AG20443 (cell line): ENCODE measurements around the gene CPN1.
"Not testable (repeated sequence)": the region's sequence is repeated elsewhere in the genome, so short reads cannot be mapped to it uniquely, and the experiment has no call there.

ENCODE experiments used
- DNase-seq: peaks from one replicate; pipeline ENCODE4 v3.0.0; 2012; ENCODE audit warnings: low spot score, mixed read lengths

The CPN1 gene

DNA sequence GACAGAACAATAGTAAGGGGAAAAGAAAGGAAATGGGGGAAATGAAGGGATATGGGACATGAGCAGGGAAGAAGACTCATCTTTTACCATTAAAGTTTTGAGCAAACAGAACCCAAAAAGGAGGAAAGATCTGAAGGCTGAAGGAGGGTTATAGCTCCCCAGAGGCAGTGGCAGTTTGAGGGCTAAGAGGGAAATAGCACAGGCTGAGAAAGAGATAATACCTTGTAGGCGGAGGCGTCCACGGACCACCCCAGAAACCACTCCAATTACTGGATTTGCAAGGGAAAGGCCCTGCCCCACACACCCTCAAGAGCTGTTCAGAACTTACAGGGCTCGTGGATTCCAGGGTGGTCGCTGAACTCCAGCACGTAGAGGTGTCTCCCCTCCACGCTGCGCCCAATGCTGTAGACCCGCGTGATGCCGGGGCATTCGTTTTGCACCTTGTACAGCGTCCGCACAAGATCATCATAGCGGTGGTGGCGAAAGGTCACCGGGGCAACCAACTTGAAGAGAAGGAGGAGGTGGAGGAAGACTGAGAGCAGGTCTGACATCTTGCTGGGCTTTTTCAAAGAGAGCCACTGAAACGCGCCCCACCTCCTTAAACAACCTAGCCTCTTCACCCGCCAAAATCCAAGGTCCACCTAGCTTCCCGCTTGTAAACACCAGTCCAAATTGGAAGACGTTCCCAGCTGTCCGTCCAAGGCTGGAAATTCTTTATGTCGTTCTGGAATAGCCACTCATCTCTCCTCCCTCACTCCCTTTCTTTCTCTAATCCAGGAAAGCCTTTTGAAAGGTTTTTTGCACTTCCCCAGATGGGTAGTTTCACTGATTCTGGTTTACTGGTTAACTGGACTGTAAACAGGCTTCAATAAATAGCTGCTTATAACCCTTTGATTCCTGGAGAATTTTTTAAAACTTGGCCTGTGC is at the start of gene CPN1:
Gene CPN1 (minus strand): TSS at position 795 of the 927 bp plus-strand sequence. CDS start 244 bp downstream, at position 551.
- no peak for DNase-seq

GRCh38 chr10:100130831-100131230 is 49.2 kb upstream of the CPN1 start:
- no peak for DNase-seq

DNA sequence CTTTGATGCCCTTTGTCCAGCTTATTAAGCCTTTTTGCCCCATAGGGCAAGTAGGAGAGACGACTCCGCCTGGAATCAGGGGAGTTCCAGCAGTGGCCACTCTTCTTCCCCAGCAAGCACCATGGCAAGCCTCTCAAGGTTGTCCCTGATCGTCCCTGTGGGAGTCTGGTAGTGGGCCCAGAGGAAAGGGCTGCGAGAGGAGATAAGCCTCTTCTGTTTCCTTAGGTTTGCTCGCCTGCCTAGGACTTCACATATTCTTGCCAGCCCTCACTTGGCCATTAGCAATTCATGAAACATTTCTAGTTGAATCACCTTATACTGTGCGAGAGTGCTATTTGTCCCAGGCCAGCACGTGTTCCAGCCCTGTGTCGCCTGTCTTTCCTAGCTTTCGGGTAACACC is 47.8 kb upstream of the CPN1 start:
- DNase-seq = no peak

- DNase-seq = no peak
Measured at GRCh38 chr10:100128951-100129350, 47.3 kb upstream of the CPN1 start.

- DNase-seq = not testable (repeated sequence)
Measured at GRCh38 chr10:100125335-100125734, 43.7 kb upstream of the CPN1 start.

DNA sequence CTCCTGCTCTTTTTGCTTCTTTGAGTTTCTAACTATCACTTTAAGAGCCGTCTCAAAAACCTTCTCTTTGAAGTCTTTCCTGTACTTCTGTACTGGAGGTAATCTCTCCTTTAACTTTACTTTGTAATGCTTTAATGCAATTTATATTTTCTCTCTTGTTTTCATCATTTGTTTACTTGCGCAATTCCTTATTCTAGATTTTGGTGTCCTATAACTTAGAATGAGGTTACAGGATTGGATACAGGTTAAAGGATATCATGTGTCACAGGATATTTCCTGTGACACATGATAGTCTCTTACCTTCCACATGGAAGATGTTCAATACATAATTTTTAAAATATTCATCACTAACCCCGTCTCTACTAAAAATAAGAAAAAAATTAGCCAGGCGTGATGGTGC is 42.4 kb upstream of the CPN1 start:
- DNase-seq = no peak

- no peak for DNase-seq
Measured at GRCh38 chr10:100122780-100123179, 41.1 kb upstream of the CPN1 start.

DNA sequence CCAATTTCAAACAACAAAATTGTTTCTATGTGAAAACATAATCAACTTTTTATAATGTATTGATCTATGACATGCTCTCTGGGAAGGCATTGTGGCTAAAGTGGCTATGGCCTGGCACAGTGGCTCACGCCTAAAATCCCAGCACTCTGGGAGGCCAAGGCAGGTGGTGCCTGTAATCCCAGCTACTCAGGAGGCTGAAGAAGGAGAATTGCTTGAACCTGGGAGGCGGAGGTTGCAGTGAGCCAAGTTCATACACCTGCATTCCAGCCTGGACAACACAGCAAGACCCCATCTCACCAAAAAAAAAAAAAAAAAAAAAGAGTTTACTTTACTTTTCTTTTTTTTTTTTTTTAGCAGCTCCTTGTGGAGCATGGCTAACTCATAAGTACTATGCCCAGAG is 38.9 kb upstream of the CPN1 start:
- DNase-seq = no peak

GRCh38 chr10:100119726-100120125 is 38.1 kb upstream of the CPN1 start:
- no peak for DNase-seq

GRCh38 chr10:100114976-100115770 is 33.5 kb upstream of the CPN1 start:
- no peak for DNase-seq

- no peak for DNase-seq
Measured at GRCh38 chr10:100114460-100114859, 32.8 kb upstream of the CPN1 start.

- no peak for DNase-seq
Measured at GRCh38 chr10:100109670-100110069, 28.0 kb upstream of the CPN1 start.

- no peak for DNase-seq
Measured at GRCh38 chr10:100106865-100107264, 25.2 kb upstream of the CPN1 start.

DNA sequence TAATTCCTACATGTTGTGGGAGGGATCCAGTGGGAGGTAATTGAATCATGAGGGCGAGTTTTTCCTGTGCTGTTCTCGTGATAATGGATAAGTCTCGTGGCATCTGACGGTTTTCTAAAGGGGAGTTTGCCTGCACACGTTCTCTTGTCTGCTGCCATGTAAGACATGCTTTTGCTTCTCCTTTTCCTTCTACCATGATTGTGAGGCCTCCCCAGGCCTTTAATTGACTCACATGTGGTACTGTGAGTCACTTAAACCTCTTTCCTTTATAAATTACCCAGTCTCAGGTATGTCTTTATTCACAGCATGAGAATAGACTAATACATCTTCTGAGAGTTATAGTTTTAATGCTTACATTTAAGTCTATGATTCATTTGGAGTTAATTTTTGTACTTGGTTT is 22.6 kb upstream of the CPN1 start:
- no peak for DNase-seq

GRCh38 chr10:100103581-100103980 is 21.9 kb upstream of the CPN1 start:
- DNase-seq = no peak

DNA sequence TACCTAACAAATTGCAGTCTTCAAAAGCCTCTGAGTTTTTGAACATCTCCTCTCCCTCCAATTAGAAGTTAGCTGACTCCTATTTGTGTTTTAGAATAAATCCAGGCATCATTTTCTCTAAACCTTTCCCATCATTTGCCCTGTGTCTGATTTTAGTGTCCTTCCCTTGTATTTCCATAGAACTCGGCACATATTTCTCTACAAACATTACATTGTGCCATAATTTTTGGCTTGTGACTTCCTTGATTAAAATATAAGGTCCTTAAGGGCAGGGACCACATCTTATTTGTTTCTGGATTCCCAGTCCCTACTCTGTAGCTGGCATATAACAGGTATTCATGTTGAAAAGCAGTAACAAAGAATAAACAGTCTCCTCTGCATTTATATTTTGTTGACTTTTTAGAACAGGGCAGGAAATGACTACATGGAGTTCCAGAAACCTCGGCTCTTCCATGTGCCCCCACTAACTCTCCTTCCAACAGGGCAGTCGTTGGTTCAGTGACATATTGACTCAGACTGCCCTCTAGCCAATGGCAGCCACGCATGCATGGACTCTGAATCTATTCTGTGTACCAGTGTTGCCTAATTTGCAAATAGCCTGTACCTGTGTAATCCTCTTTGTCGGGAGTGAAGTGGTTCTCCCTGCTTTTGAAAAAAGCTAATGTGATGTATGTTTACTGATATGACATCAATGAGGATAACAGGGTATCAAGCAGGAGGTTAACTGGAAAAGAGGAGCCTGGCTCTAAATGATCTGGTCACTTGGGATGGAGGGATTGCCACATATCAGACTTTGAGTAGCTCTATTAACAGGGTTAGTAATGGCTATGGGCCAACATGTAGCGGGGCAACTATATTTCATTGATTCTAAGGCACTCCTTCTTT is 19.8 kb upstream of the CPN1 start:
- DNase-seq = peak; percentile 28

DNA sequence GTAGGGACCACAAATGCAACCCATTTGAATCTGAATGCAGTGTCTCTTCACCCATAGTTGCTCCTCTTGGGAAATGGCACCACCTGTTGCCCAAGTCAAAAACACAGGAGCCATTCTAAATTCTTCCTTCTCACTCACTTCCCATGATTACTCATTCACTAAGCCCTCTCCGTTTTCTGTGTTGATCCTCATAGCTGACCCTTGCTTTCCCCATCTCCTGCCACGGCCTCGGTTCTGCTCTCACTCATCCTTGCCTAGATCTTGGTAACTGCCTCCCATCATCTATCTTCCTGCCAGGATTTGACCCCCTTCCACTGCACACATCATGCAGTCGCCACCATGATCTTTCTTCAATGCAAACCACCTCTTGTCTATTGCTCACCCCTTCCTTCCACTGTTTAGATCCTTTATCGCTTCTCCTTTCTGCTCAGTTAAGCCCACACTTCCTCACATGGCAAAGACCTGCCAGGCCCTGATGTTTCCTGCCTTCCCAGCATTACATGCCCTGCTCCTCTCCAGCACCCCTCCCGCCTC is 19.0 kb upstream of the CPN1 start:
- DNase-seq = peak; percentile 21

DNA sequence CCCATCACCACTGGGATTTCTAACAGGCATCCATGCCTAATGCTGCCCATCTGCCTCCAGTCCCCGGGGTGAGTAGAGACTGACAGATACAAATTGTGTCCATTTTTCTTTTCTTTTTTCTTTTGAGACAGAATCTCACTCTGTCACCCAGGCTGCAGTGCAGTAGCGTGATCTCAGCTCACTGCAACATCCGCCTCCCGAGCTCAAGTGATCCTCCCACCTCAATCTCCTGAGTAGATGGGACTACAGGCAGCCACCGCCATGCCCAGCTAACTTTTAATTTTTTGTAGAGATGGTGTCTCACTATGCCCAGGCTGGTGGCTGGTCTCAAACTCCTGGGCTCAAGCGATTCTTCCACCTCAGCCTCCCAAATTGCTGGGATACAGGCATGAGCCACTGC is 7.6 kb upstream of the CPN1 start:
- no peak for DNase-seq

GRCh38 chr10:100086708-100087107 is 5.0 kb upstream of the CPN1 start:
- DNase-seq = not testable (repeated sequence)

- DNase-seq = no peak
Measured at GRCh38 chr10:100085596-100085995, 3.9 kb upstream of the CPN1 start.

DNA sequence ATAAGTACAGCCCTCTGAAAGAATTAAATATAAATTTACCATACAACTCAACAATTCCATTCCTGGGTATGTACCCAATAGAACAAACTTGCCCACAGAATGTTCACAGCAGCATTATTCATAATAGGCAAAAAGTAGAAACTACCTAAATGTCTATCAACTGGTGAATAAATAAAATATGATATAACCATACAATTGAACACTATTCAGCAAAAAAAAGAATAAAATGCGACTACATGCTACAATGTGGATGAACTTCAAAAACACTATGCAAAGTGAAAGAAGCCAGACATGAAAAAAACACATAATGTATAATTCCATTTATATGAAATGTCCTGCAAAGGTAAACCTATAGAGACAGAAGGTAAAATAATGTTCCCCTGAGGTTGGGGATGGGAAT is 2.0 kb upstream of the CPN1 start:
- DNase-seq = no peak

DNA sequence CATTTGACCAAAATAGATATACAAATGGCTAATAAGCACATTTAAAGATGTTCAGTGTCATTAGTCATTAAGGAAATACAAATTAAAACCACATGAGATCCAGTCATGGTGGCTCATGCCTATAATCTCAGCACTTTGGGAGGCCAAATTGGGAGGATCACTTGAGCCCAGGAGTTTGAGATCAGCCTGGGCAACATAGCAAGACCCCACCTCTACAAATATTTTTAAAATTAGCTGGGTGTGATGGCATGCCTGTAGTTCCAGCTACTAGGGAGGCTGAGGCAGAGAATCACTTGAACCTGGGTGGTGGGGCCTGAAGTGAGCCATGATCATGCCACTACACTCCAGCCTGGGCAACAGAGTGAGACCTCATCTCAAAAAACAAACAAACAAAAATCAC is 607 bp upstream of the CPN1 start:
- DNase-seq = not testable (repeated sequence)
